GM12878 (cell line): ENCODE results near the gene SAMD4A.

ENCODE experiments used
- ASH2L ChIP-seq: fragments of 300-600, 200-600 bp; sonication (generic); IDR thresholded peaks from 2 replicates; pipeline ENCODE4 v1.6.1; 2017; ENCODE audit warnings: low read depth, mild to moderate bottlenecking, borderline replicate concordance
- BRCA1 ChIP-seq: IDR thresholded peaks from 2 replicates; pipeline ENCODE4 v1.6.1; 2011; ENCODE audit warnings: low read depth, low read length, improper control_type of control experiment
- CTCF ChIP-seq, 3 experiments: IDR thresholded peaks in 2 of 3; conservative IDR thresholded peaks in 1 of 3; 2 replicates each; pipeline ENCODE4 v1.5.1; 2011; ENCODE audit warnings: low read depth in 3 of 3, low read length in 3 of 3, mild to moderate bottlenecking in 3 of 3, control low read depth in 2 of 3, moderate library complexity in 2 of 3, inconsistent platforms in 1 of 3, mixed read lengths in 1 of 3; ENCODE audit not compliant: control insufficient read depth in 2 of 3, insufficient read depth in 1 of 3; ENCODE audit errors: extremely low read depth in 1 of 3
- HDGF ChIP-seq: fragments of 450-650 bp; IDR thresholded peaks from 2 replicates; pipeline ENCODE4 v1.6.1; 2016; ENCODE audit warnings: antibody characterized with exemption
- NFYB ChIP-seq: IDR thresholded peaks from 2 replicates; pipeline ENCODE4 v1.6.1; 2011; ENCODE audit warnings: low read depth, mild to moderate bottlenecking, low read length, improper control_type of control experiment, moderate library complexity; ENCODE audit not compliant: insufficient read depth
- POLR2AphosphoS5 ChIP-seq: IDR thresholded peaks from 2 replicates; pipeline ENCODE4 v1.6.1; 2011; ENCODE audit warnings: mild to moderate bottlenecking, low read length, inconsistent platforms
- SMC3 ChIP-seq: IDR thresholded peaks from 2 replicates; pipeline ENCODE4 v1.6.1; 2011; ENCODE audit warnings: low read length, improper control_type of control experiment, borderline replicate concordance
- SREBF2 ChIP-seq: IDR thresholded peaks from 2 replicates; pipeline ENCODE4 v1.6.1; 2012; ENCODE audit warnings: mild to moderate bottlenecking, low read length
- SRF ChIP-seq, 2 experiments: IDR thresholded peaks; 2 replicates each; pipeline ENCODE4 v1.6.1; 2011; ENCODE audit warnings: low read depth in 2 of 2, low read length in 2 of 2, mild to moderate bottlenecking in 1 of 2, moderate library complexity in 1 of 2

- TF ChIP-seq SMC3 (no peak), POLR2AphosphoS5 (no peak), NFYB (no peak), HDGF (no peak), SREBF2 (no peak), CTCF (IDR thresholded peaks at IDR 0.05 in 2 of 3, conservative IDR thresholded peaks at IDR 0.05 in 1 of 3; ENCODE audit: control insufficient read depth in 2 of 3, extremely low read depth in 1 of 3, insufficient read depth in 1 of 3, low read depth in 3 of 3, low read length in 3 of 3) (no peak), BRCA1 (no peak), SRF (IDR thresholded peaks at IDR 0.05; ENCODE audit: low read depth in 2 of 2, low read length in 2 of 2) (no peak), ASH2L (no peak)
Measured at GRCh38 chr14:54664961-54665360, 98.0 kb downstream of the SAMD4A start.
